Activated naive CD4-positive, alpha-beta T cell treated with anti-CD3 and anti-CD28 coated beads, Interleukin-2, amount 50 U/mL, for 72 hours (primary cell): ENCODE measurements around the gene ETS2. TPM values are rescaled to one million over a fixed set of nuclear protein-coding genes. Genes with fewer than 3 reads are reported as not detected.
"Not testable (repeated sequence)": the region's sequence is repeated elsewhere in the genome, so short reads cannot be mapped to it uniquely, and the experiment has no call there.

ENCODE experiments used
- ATAC-seq, 2 donors: fragments of 150-1000 bp; cut with Tn5 transposase; 2 replicates each; pipeline ENCODE4 v1.10.0; 2021; ENCODE audit warnings: mild to moderate bottlenecking in 2 of 2, moderate library complexity in 2 of 2
- DNase-seq, 2 donors: peaks; one replicate each; pipeline ENCODE4 v3.0.0; 2021 to 2022; ENCODE audit warnings: low spot score in 2 of 2
- H3K27ac Mint-ChIP-seq, 2 donors: one replicate each; pipeline ENCODE4 v1.8.0; 2022; ENCODE audit warnings: mild to moderate bottlenecking in 2 of 2, mixed read lengths in 2 of 2
- H3K36me3 Mint-ChIP-seq, 2 donors: one replicate each; pipeline ENCODE4 v1.8.0; 2022; ENCODE audit warnings: mixed read lengths in 2 of 2
- H3K9me3 Mint-ChIP-seq, 2 donors: one replicate each; pipeline ENCODE4 v1.8.0; 2022; ENCODE audit warnings: mixed read lengths in 2 of 2
- total RNA-seq, 2 donors: library from RNA; stranded (reverse); gene quantifications; one replicate each; pipeline ENCODE4 v1.2.3, GENCODE V29; 2022

Gene ETS2
- total RNA-seq, 2 donors from 2014 or later = 35.8 to 48.3 TPM

- DNase-seq (no peak), ATAC-seq (no peak)
- peaks cover 0 to 6% of the 10 kb centered on the region in 2 donors for H3K36me3 Mint-ChIP-seq
- peaks cover 0 to 7% of the 10 kb centered on the region in 2 donors for H3K9me3 Mint-ChIP-seq
- H3K27ac Mint-ChIP-seq = no peak overlapping the region
Observed at GRCh38 chr21:38834725-38835124, 29.0 kb downstream of the ETS2 start.

- peaks cover 0 to 6% of the 10 kb centered on the region in 2 donors for H3K36me3 Mint-ChIP-seq
- no peak for ATAC-seq
- no peaks in the 10 kb centered on the region for H3K9me3 Mint-ChIP-seq
- no peak for DNase-seq
- no peak overlapping the region for H3K27ac Mint-ChIP-seq
Observed at GRCh38 chr21:38837806-38838461, 32.2 kb downstream of the ETS2 start.

- Mint-ChIP-seq H3K27ac (peak overlapping the region in 1 of 2 donors; percentile 36), H3K36me3 (peaks cover 0 to 6% of the 10 kb centered on the region in 2 donors), H3K9me3 (no peaks in the 10 kb centered on the region)
- no peak for DNase-seq
- ATAC-seq = no peak
Observed at GRCh38 chr21:38838598-38839327, 33.0 kb downstream of the ETS2 start.

GRCh38 chr21:38839328-38840286 lies 33.9 kb downstream of the ETS2 start:
- ATAC-seq = peak; percentile 69 to 85
- DNase-seq = no peak
- Mint-ChIP-seq H3K27ac (peak overlapping the region in 1 of 2 donors; percentile 36), H3K9me3 (no peaks in the 10 kb centered on the region), H3K36me3 (peaks cover 0 to 6% of the 10 kb centered on the region in 2 donors)

GRCh38 chr21:38840456-38841300 lies 34.9 kb downstream of the ETS2 start:
- peak overlapping the region in 1 of 2 donors; percentile 46 for H3K27ac Mint-ChIP-seq
- ATAC-seq = no peak

GRCh38 chr21:38841472-38841871 lies 35.7 kb downstream of the ETS2 start:
- DNase-seq (no peak), ATAC-seq (no peak)
- Mint-ChIP-seq H3K36me3 (no peaks in the 10 kb centered on the region), H3K9me3 (no peaks in the 10 kb centered on the region), H3K27ac (no peak overlapping the region)

More at GRCh38 chr21:38840456-38841300, 34.9 kb downstream of the ETS2 start:
- no peaks in the 10 kb centered on the region for H3K36me3 Mint-ChIP-seq
- no peak for DNase-seq
- no peaks in the 10 kb centered on the region for H3K9me3 Mint-ChIP-seq

- H3K9me3 Mint-ChIP-seq = no peaks in the 10 kb centered on the region
- ATAC-seq (no peak), DNase-seq (no peak)
- no peak overlapping the region for H3K27ac Mint-ChIP-seq
- H3K36me3 Mint-ChIP-seq = no peaks in the 10 kb centered on the region
Observed at GRCh38 chr21:38842079-38842478, 36.4 kb downstream of the ETS2 start.

- Mint-ChIP-seq H3K9me3 (no peaks in the 10 kb centered on the region), H3K36me3 (no peaks in the 10 kb centered on the region), H3K27ac (no peak overlapping the region)
- no peak for DNase-seq
- ATAC-seq = no peak
Observed at GRCh38 chr21:38843379-38843778, 37.6 kb downstream of the ETS2 start.

GRCh38 chr21:38843806-38844503 lies 38.2 kb downstream of the ETS2 start:
- Mint-ChIP-seq H3K27ac (no peak overlapping the region), H3K36me3 (no peaks in the 10 kb centered on the region), H3K9me3 (no peaks in the 10 kb centered on the region)
- no peak for DNase-seq
- ATAC-seq = no peak

- H3K36me3 Mint-ChIP-seq, ATAC-seq, H3K27ac Mint-ChIP-seq, DNase-seq, H3K9me3 Mint-ChIP-seq: not testable (repeated sequence)
Observed at GRCh38 chr21:38845374-38845773, 39.6 kb downstream of the ETS2 start.

- DNase-seq (no peak), ATAC-seq (no peak)
- Mint-ChIP-seq H3K36me3 (no peaks in the 10 kb centered on the region), H3K9me3 (no peaks in the 10 kb centered on the region), H3K27ac (no peak overlapping the region)
Observed at GRCh38 chr21:38847556-38847955, 41.8 kb downstream of the ETS2 start.

- DNase-seq = no peak
- Mint-ChIP-seq H3K27ac (no peak overlapping the region), H3K9me3 (no peaks in the 10 kb centered on the region), H3K36me3 (no peaks in the 10 kb centered on the region)
- no peak for ATAC-seq
Observed at GRCh38 chr21:38848187-38848609, 42.5 kb downstream of the ETS2 start.

GRCh38 chr21:38849776-38850175 lies 44.0 kb downstream of the ETS2 start:
- H3K27ac Mint-ChIP-seq = no peak overlapping the region
- no peaks in the 10 kb centered on the region for H3K9me3 Mint-ChIP-seq
- H3K36me3 Mint-ChIP-seq = no peaks in the 10 kb centered on the region
- no peak for ATAC-seq
- no peak for DNase-seq

GRCh38 chr21:38850277-38850951 lies 44.7 kb downstream of the ETS2 start:
- DNase-seq (no peak), ATAC-seq (no peak)
- Mint-ChIP-seq H3K36me3 (no peaks in the 10 kb centered on the region), H3K9me3 (no peaks in the 10 kb centered on the region), H3K27ac (no peak overlapping the region)

GRCh38 chr21:38851101-38851500 lies 45.4 kb downstream of the ETS2 start:
- ATAC-seq = no peak
- Mint-ChIP-seq H3K36me3 (no peaks in the 10 kb centered on the region), H3K9me3 (no peaks in the 10 kb centered on the region), H3K27ac (no peak overlapping the region)
- DNase-seq = no peak
